A204.1 (cell line): Measurements from ENCODE around the gene PARD6B.
"Not testable (repeated sequence)": the region's sequence is repeated elsewhere in the genome, so short reads cannot be mapped to it uniquely, and the experiment has no call there.

ENCODE experiments used
- FAIRE-seq: peaks from 2 replicates; lab custom pipeline; 2012; peaks lifted over from hg19 to GRCh38; lab: Jason Lieb, UNC

Gene PARD6B

GRCh38 chr20:50799890-50800550, 68.6 kb downstream of the PARD6B start:
- FAIRE-seq: no peak

DNA sequence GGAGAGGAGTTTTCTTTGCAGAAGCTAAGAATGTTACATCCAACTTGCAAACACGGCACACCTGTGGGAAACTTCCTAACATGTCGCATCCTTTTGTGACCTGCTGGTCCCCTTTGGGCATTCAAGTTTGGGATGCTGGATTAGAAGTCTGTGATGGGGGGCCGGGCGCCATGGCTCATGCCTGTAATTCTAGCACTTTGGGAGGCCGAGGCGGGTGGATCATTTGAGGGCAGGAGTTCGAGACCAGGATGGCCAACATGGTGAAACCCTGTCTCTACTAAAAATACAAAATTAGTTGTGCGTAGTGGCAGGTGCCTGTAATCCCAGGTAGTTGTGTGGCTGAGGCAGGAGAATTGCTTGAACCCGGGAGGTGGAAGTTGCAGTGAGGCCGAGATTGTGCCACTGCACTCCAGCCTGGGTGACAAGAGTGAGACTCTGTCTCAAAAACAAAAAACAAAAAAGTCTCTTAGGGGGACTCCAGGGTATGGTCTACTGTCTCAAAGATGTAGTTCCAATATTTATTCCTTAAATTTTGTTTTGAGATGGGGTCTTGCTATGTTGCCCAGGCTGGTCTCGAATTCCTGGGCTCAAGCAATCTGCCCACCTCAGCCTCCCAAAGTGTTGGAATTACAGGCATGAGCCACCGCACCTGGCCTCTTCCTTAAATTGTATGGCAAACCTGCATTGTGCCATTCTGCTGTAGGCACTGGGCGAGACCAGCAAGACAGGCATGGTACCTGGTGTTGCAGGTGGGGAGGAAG, 69.8 kb downstream of the PARD6B start:
- FAIRE-seq: not testable (repeated sequence)

DNA sequence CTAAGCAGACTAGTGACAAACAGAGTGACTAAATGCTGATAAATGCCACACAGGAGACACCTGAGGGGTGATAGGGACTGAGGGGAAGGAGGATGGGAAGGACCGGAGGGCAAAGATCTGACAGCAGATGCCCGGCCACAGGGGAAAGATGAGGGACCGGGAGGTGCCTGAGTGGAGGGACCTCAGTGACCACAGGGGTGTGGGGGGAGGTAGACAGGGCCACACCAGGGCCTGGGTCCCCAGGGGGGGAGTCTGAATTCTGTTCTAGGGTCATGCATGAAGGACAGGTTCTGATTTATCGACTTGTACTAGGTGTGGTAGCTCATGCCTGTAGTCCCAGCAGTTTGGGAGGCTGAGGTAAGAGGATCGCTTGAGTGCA, 70.4 kb downstream of the PARD6B start:
- FAIRE-seq: no peak

- FAIRE-seq: no peak
Observed at GRCh38 chr20:50802289-50802688, 70.9 kb downstream of the PARD6B start.

DNA sequence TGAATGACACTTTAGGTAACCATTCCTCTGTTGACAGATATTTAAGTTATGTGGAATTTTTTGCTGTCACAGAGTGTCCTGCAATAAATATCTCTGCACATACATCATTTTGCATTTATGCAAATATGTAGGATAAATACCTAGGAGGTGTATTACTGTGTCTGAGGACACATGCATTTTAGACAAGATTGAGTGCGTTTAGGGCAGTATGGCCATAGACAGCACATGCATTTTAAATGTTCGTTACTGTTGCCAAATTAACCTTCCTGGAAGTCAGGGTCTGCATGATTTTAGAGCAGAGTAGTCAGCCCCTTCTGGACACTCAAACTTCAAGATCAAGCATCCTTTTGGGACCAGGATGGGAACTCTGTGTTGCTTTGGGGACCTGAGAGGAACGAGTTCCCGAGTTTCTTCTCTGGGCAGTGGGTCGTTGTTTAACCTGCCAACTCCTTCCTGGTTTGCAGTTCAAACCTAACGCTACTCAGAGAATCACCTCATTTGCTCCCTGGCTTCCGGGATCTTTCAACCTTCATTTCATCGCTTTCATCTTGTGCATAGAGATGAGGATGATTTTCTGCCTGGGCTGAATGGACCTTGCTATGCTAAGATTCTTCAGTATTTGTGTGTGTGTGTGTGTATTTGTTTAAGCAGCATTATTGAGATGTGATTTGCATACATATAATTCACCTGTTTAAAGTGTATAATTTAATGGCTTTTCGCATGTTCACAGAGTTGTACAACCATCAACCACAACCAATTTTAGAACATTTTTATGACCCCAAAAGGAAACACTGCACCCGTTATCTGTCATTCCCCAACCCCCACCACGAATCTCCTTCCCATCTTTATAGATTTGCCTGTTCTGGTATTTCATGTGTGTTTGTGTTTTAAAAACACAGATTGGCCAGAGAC, 73.3 kb downstream of the PARD6B start:
- FAIRE-seq: no peak

DNA sequence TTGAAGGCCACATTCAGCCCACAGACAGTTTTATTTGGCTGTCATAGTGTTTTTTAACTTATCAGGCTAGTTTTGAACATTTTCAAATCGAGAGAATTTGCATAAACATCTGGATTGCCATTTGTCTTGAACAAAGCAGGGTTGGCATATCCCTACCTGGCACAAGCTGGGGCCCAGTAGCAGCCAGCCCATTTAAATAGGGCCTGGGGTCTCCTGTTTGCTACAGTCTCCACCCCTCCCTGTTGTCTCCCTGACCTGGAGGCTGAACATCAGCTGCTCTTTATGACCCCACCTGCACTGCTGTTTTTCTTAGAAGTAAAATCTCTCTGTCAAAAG, 73.9 kb downstream of the PARD6B start:
- no peak for FAIRE-seq

DNA sequence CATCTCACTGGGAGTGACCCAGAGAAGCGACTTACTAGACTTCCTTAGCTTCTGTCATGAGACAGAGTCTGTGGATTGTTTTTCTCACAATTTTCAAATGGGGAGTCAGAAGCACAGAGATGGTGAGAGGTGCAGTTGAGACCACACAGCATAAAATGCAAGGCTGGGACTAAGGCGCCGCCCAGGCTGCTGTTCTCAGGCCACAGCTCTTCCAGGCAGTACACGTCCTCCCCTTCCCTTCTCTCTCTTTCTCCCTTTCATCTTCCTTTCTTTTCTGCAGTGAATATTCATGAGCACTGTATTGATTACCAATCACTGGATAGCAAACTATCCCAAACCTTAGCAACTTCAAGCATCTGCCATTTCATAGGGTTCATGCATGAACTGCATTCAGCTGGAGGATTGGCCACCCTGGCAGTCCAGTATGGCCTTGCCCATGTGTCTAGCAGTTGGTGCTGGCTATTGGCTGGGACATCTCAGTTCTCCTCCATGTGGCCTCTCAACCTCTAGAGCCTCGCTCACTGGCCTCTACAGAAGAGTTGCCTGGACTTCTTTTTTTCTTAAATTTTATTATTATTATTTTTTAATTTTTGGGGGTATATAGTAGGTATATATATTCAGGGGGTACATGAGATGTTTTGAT, 74.9 kb downstream of the PARD6B start:
- FAIRE-seq: no peak
